Colonic mucosa (tissue), 4 donors: Measurements from ENCODE around the gene SLC27A6. TPM values are rescaled to one million over a fixed set of nuclear protein-coding genes. Genes with fewer than 3 reads are reported as not detected.

Experiments used
- DNase-seq: peaks from one replicate; pipeline ENCODE4 v3.0.0-alpha.2; 2020
- H3K27ac ChIP-seq: fragments of 200-600 bp; one replicate; pipeline ENCODE4 v1.8.0; 2021
- H3K27me3 ChIP-seq: fragments of 200-600 bp; one replicate; pipeline ENCODE4 v1.8.0; 2021
- H3K36me3 ChIP-seq: fragments of 200-600 bp; one replicate; pipeline ENCODE4 v1.8.0; 2021
- H3K4me1 ChIP-seq: fragments of 200-600 bp; one replicate; pipeline ENCODE4 v1.8.0; 2021; ENCODE audit warnings: mild to moderate bottlenecking
- H3K4me3 ChIP-seq: fragments of 200-600 bp; one replicate; pipeline ENCODE4 v1.8.0; 2021
- H3K9ac ChIP-seq, 2 donors: one replicate each; pipeline ENCODE4 v1.7.0; 2013; ENCODE audit warnings: control low read depth in 2 of 2, low read depth in 2 of 2, low read length in 2 of 2
- H3K9me3 ChIP-seq: fragments of 200-600 bp; one replicate; pipeline ENCODE4 v1.8.0; 2021
- intact Hi-C: fragments of 100-400 bp; cut with DNase I; formaldehyde crosslinking; loops from one replicate; pipeline ENCODE4 v1.14.1; 2022
- total RNA-seq, 2 donors: library from RNA; stranded (reverse); fragmentation: NEBNext Ultra II Directional in 1 of 2; extraction: Animal tissue kit (Norgen Biotek cat#: 25700) in 1 of 2; gene quantifications; one replicate each; pipeline ENCODE4 v1.2.1, GENCODE V29; 2021
- TF ChIP-seq, protein P1 (sequence below): fragments of 200-600 bp; IDR thresholded peaks from one replicate; pipeline ENCODE4 v1.8.0; 2022; ENCODE audit warnings: antibody characterized with exemption, mild to moderate bottlenecking
- donor health status: healthy.
- donor health status: DM: no; HTN: no; CAD: no.
- donor health status: DM: no; HTN: no; CAD: no.

Gene SLC27A6
- total RNA-seq, 2 donors from 2014 or later, result 0.48 to 0.67 TPM

DNA sequence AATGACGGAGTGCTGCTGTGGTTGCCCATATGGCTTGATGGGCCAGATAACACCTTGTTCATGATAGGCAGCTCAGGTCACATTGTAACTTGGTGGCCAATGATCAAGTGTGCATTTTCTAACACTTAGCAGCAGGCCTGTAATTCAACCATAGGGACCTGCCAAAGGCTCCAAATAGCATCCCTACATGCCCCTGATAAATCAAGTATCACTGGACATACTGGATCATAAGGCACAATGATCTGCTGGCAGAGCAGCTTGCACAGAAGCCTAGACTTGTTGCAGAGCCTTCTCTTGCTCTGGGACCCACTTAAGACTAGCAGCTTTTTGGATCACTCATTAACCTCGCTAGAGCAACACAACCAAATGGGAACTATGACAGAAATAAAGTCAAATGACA is 83.2 kb downstream of the SLC27A6 start:
- DNase-seq, result no peak
- H3K27me3 ChIP-seq, result no peaks in the 10 kb centered on the region
- no peak overlapping the region for H3K4me3 ChIP-seq
- intact Hi-C loops, result no loop called here
- H3K27ac ChIP-seq, result no peak overlapping the region
- H3K36me3 ChIP-seq, result no peaks in the 10 kb centered on the region
- H3K9me3 ChIP-seq, result no peaks in the 10 kb centered on the region
- no peaks in the 10 kb centered on the region for H3K4me1 ChIP-seq
- TF ChIP-seq, protein P1, sequence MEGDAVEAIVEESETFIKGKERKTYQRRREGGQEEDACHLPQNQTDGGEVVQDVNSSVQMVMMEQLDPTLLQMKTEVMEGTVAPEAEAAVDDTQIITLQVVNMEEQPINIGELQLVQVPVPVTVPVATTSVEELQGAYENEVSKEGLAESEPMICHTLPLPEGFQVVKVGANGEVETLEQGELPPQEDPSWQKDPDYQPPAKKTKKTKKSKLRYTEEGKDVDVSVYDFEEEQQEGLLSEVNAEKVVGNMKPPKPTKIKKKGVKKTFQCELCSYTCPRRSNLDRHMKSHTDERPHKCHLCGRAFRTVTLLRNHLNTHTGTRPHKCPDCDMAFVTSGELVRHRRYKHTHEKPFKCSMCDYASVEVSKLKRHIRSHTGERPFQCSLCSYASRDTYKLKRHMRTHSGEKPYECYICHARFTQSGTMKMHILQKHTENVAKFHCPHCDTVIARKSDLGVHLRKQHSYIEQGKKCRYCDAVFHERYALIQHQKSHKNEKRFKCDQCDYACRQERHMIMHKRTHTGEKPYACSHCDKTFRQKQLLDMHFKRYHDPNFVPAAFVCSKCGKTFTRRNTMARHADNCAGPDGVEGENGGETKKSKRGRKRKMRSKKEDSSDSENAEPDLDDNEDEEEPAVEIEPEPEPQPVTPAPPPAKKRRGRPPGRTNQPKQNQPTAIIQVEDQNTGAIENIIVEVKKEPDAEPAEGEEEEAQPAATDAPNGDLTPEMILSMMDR, result no peak
- H3K9ac ChIP-seq, result no peak overlapping the region

DNA sequence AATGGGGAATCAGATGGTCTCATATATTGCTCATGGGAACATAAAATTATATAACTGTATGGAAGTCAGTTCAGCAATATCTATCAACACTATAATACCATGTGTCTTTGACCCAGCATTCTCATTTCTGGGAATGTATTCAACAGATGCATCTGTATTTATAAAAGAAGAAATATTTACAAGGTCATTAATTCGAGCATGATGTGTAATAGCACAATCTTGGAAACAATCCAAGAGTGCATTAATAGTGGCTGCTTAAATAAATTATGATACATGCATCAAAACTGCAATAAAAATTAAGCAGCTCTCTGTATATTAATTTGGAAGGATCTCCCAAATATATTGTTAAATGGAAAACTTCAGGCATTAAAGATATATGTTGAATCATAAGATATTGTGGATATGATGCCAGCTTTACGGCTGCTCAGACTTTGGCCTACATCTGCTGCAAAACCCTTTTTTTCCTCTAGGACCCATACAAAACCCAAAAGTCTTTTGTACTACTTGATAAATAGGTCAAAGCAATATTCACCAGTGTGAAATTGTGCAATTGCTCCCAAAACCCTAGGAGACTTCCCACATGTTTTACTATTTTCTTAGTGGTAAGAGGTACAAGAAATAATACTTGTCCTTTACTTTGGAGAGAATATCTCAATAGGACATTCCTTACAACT is 84.0 kb downstream of the SLC27A6 start:
- TF ChIP-seq, protein P1, result no peak
- no peak overlapping the region for H3K27ac ChIP-seq
- H3K27me3 ChIP-seq, result no peaks in the 10 kb centered on the region
- H3K36me3 ChIP-seq, result no peaks in the 10 kb centered on the region
- no peaks in the 10 kb centered on the region for H3K4me1 ChIP-seq
- H3K9ac ChIP-seq, result no peak overlapping the region
- H3K4me3 ChIP-seq, result no peak overlapping the region
- H3K9me3 ChIP-seq, result no peaks in the 10 kb centered on the region
- intact Hi-C loops, result no loop called here
- no peak for DNase-seq

DNA sequence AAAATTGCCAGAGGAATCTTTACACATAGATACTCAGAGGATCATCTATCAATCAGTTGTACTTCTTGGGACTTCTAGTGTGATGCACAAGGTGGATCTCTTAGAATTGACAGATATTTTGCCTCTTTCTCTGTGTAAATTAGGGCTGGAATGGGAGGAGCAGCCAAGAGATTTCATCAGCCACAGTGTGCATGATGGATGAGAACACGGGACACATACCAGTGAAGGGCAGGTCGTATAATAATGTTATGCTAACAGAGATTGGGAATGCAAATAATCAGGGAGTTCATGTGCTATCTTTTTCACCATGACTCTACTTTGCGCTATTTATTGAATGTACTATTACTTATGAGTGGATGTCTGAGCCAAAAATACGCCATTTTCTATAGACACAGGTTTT is 86.0 kb downstream of the SLC27A6 start:
- DNase-seq, result no peak
- TF ChIP-seq, protein P1, result no peak
- no peaks in the 10 kb centered on the region for H3K4me1 ChIP-seq
- intact Hi-C loops, result no loop called here
- H3K9me3 ChIP-seq, result no peaks in the 10 kb centered on the region
- H3K4me3 ChIP-seq, result no peak overlapping the region
- no peaks in the 10 kb centered on the region for H3K36me3 ChIP-seq
- no peak overlapping the region for H3K27ac ChIP-seq
- no peaks in the 10 kb centered on the region for H3K27me3 ChIP-seq
- no peak overlapping the region for H3K9ac ChIP-seq

DNA sequence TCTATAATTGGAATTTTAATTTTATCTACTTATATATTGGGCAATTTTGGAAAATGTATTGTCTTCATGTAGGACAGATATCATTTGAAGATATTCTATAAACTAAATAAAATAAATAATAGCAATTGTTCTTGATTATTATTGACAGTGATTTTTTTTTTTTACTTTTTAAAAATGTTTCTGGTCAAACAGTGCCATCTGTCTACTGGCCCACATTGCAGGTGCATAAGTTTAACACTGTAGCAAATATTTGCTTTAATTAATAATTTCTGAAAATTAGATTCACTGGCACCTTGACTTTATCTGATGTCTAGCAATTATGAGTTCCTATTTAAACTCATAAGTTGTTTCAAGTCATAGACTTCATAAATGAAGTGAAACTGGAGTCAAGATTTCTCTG is 88.2 kb downstream of the SLC27A6 start:
- H3K27me3 ChIP-seq, result no peaks in the 10 kb centered on the region
- no peak overlapping the region for H3K4me3 ChIP-seq
- H3K9me3 ChIP-seq, result no peaks in the 10 kb centered on the region
- intact Hi-C loops, result no loop called here
- H3K27ac ChIP-seq, result no peak overlapping the region
- no peak for DNase-seq
- no peaks in the 10 kb centered on the region for H3K4me1 ChIP-seq
- no peaks in the 10 kb centered on the region for H3K36me3 ChIP-seq
- TF ChIP-seq, protein P1, result no peak
- H3K9ac ChIP-seq, result no peak overlapping the region

DNA sequence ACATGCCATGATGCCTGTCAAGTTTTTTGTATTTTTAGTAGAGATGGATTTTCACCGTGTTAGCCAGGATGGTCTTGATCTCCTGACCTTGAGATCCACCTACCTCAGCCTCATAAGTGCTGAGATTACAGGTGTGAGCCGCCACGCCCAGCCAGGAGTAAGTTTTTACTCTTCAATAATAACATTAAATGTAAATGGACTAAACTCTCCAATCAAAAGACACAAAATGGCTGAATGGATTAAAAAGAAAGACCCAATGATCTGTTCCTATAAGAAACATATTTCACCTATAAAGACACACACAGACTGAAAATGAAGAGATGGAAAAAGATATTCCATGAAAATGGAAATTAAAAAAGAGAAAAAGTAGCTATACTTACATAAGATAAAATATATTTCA is 92.0 kb downstream of the SLC27A6 start:
- H3K27me3 ChIP-seq, result no peaks in the 10 kb centered on the region
- H3K9me3 ChIP-seq, result no peaks in the 10 kb centered on the region
- H3K27ac ChIP-seq, result no peak overlapping the region
- intact Hi-C loops, result no loop called here
- DNase-seq, result no peak
- no peak overlapping the region for H3K4me3 ChIP-seq
- no peaks in the 10 kb centered on the region for H3K36me3 ChIP-seq
- TF ChIP-seq, protein P1, result no peak
- no peak overlapping the region for H3K9ac ChIP-seq
- no peaks in the 10 kb centered on the region for H3K4me1 ChIP-seq
